WTC11 (cell line): ENCODE measurements around the gene NPVF.

Experiments used
- CTCF ChIP-seq: fragments of 200-600 bp; IDR thresholded peaks from 2 replicates; pipeline ENCODE4 v1.8.0; 2022; ENCODE audit warnings: antibody characterized with exemption
- EMX1 ChIP-seq: fragments of 250-450 bp; sonication (Bioruptor Pico); IDR thresholded peaks from 2 replicates; pipeline ENCODE4 v1.8.0; 2021; ENCODE audit warnings: mild to moderate bottlenecking
- FOXJ3 ChIP-seq: sonication (generic); formaldehyde crosslinking; IDR thresholded peaks from 2 replicates; pipeline ENCODE4 v1.9.0; 2021; ENCODE audit warnings: missing genetic modification reagents, mild to moderate bottlenecking, borderline replicate concordance
- JUN ChIP-seq: sonication (generic); formaldehyde crosslinking; IDR thresholded peaks from 2 replicates; pipeline ENCODE4 v1.8.0; 2023; ENCODE audit warnings: mild to moderate bottlenecking, missing genetic modification reagents
- NFATC4 ChIP-seq: fragments of 250-450 bp; sonication (Bioruptor Pico); IDR thresholded peaks from 2 replicates; pipeline ENCODE4 v1.9.0; 2021; ENCODE audit warnings: mild to moderate bottlenecking
- USF2 ChIP-seq: sonication (generic); formaldehyde crosslinking; IDR thresholded peaks from 2 replicates; pipeline ENCODE4 v1.8.1; 2023; ENCODE audit warnings: mild to moderate bottlenecking, missing genetic modification reagents, moderate library complexity
- ZMAT4 ChIP-seq: fragments of 250-450 bp; sonication (Bioruptor Pico); IDR thresholded peaks from 2 replicates; pipeline ENCODE4 v1.9.0; 2021; ENCODE audit warnings: mild to moderate bottlenecking

GRCh38 chr7:25216837-25217236 is 11.4 kb downstream of the NPVF start:
- TF ChIP-seq ZMAT4 (CRISPR knock-in tag): no peak
- peak; percentile 71 for TF ChIP-seq CTCF
- TF ChIP-seq NFATC4 (CRISPR knock-in tag): no peak
- TF ChIP-seq EMX1 (CRISPR knock-in tag): no peak
- no peak for TF ChIP-seq USF2
- TF ChIP-seq JUN: no peak
- no peak for TF ChIP-seq FOXJ3 (CRISPR knock-in tag)
